ENCODE data around the gene PRR33.

The PRR33 gene

GRCh38 chr11:1896923-1897322 is 5.2 kb upstream of the PRR33 start:
- H3F3A ChIP-seq (ENCODE audit: low read depth): no peaks in the 10 kb centered on the region
- no peak overlapping the region for H2AFZ ChIP-seq (ENCODE audit: low read length)
- TF ChIP-seq EZH2phosphoT487 (IDR thresholded peaks at IDR 0.05; ENCODE audit: borderline replicate concordance) (no peak), CTCF (conservative IDR thresholded peaks at IDR 0.05; ENCODE audit: low read length) (no peak)
- peaks cover 8% of the 10 kb centered on the region for H4K20me1 ChIP-seq (ENCODE audit: insufficient read depth, low read length, poor library complexity, severe bottlenecking)
- no peak overlapping the region for H3K9ac ChIP-seq (ENCODE audit: low read depth, low read length, poor library complexity, severe bottlenecking)
- no peaks in the 10 kb centered on the region for H3K9me3 ChIP-seq (ENCODE audit: insufficient read depth, low read depth, low read length)
- no peak overlapping the region for H3K4me2 ChIP-seq (ENCODE audit: low read depth, low read length, poor library complexity, severe bottlenecking)
- peaks cover 14% of the 10 kb centered on the region for H3K79me2 ChIP-seq (ENCODE audit: insufficient read depth, low read length)
- H3K4me3 ChIP-seq (ENCODE audit: low read length, poor library complexity, severe bottlenecking): no peak overlapping the region
- H3K9me2 ChIP-seq (replicated peaks; ENCODE audit: low read depth, low read length): no peaks in the 10 kb centered on the region
- H3K4me1 ChIP-seq (ENCODE audit: insufficient read depth, low read length, poor library complexity, severe bottlenecking): no peaks in the 10 kb centered on the region
- no peaks in the 10 kb centered on the region for H3K27me3 ChIP-seq (ENCODE audit: insufficient read depth, low read length, poor library complexity, severe bottlenecking)
- H3K36me3 ChIP-seq (ENCODE audit: insufficient read depth, low read length): no peaks in the 10 kb centered on the region

GRCh38 chr11:1896468-1896867 is 4.8 kb upstream of the PRR33 start:
- Histone ChIP-seq H2AFZ (ENCODE audit: low read length) (no peak overlapping the region), H3K4me2 (ENCODE audit: low read depth, low read length, poor library complexity, severe bottlenecking) (no peak overlapping the region), H3K36me3 (ENCODE audit: insufficient read depth, low read length) (no peaks in the 10 kb centered on the region), H3K9me2 (replicated peaks; ENCODE audit: low read depth, low read length) (no peaks in the 10 kb centered on the region), H3F3A (ENCODE audit: low read depth) (no peaks in the 10 kb centered on the region), H3K9me3 (ENCODE audit: insufficient read depth, low read depth, low read length) (no peaks in the 10 kb centered on the region), H3K4me3 (ENCODE audit: low read length, poor library complexity, severe bottlenecking) (no peak overlapping the region), H3K79me2 (ENCODE audit: insufficient read depth, low read length) (peaks cover 18% of the 10 kb centered on the region), H3K27me3 (ENCODE audit: insufficient read depth, low read length, poor library complexity, severe bottlenecking) (no peaks in the 10 kb centered on the region), H3K9ac (ENCODE audit: low read depth, low read length, poor library complexity, severe bottlenecking) (no peak overlapping the region), H4K20me1 (ENCODE audit: insufficient read depth, low read length, poor library complexity, severe bottlenecking) (peaks cover 8% of the 10 kb centered on the region), H3K4me1 (ENCODE audit: insufficient read depth, low read length, poor library complexity, severe bottlenecking) (no peaks in the 10 kb centered on the region)
- TF ChIP-seq EZH2phosphoT487 (IDR thresholded peaks at IDR 0.05; ENCODE audit: borderline replicate concordance): no peak

- H3K9ac ChIP-seq (ENCODE audit: low read depth, low read length, poor library complexity, severe bottlenecking): no peak overlapping the region
- H3K9me2 ChIP-seq (replicated peaks; ENCODE audit: low read depth, low read length): no peaks in the 10 kb centered on the region
- H3K4me3 ChIP-seq (ENCODE audit: low read length, poor library complexity, severe bottlenecking): no peak overlapping the region
- TF ChIP-seq CTCF (conservative IDR thresholded peaks at IDR 0.05; ENCODE audit: low read length) (no peak), EZH2phosphoT487 (IDR thresholded peaks at IDR 0.05; ENCODE audit: borderline replicate concordance) (no peak)
- H3K79me2 ChIP-seq (ENCODE audit: insufficient read depth, low read length): peaks cover 35% of the 10 kb centered on the region
- H3K36me3 ChIP-seq (ENCODE audit: insufficient read depth, low read length): no peaks in the 10 kb centered on the region; the same call in 1 of the 2 replicates
- H3K27me3 ChIP-seq (ENCODE audit: insufficient read depth, low read length, poor library complexity, severe bottlenecking): peaks cover 3% of the 10 kb centered on the region
- H3K4me1 ChIP-seq (ENCODE audit: insufficient read depth, low read length, poor library complexity, severe bottlenecking): no peaks in the 10 kb centered on the region
- no peak overlapping the region for H2AFZ ChIP-seq (ENCODE audit: low read length)
- H4K20me1 ChIP-seq (ENCODE audit: insufficient read depth, low read length, poor library complexity, severe bottlenecking): peaks cover 8% of the 10 kb centered on the region
- no peak overlapping the region for H3K4me2 ChIP-seq (ENCODE audit: low read depth, low read length, poor library complexity, severe bottlenecking)
- H3F3A ChIP-seq (ENCODE audit: low read depth): no peaks in the 10 kb centered on the region
- no peaks in the 10 kb centered on the region for H3K9me3 ChIP-seq (ENCODE audit: insufficient read depth, low read depth, low read length)
These were observed 3.1 kb upstream of the PRR33 start for GRCh38 chr11:1894759-1895158.
